ENCODE measurements around the gene R3HDM4.

R3HDM4 gene

DNA sequence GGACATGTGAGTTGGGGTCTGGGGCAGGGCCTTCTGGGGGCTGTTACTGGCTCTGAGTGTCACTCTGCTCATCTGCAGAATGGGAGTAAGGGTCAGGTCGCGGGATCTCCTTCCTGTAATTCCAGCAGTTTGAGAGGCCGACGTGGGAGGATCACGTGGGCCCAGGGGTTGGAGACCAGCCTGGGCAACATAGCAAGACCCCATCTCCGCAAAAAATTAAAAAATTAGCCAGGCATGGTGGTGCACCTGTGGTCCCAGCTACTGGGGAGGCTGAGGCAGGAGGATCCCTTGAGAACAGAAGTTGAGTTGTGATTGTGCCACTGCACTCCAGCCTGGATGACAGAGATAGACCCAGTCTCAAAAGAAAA lies 16.9 kb upstream of the R3HDM4 start:
- DNase-seq, result no peak

DNA sequence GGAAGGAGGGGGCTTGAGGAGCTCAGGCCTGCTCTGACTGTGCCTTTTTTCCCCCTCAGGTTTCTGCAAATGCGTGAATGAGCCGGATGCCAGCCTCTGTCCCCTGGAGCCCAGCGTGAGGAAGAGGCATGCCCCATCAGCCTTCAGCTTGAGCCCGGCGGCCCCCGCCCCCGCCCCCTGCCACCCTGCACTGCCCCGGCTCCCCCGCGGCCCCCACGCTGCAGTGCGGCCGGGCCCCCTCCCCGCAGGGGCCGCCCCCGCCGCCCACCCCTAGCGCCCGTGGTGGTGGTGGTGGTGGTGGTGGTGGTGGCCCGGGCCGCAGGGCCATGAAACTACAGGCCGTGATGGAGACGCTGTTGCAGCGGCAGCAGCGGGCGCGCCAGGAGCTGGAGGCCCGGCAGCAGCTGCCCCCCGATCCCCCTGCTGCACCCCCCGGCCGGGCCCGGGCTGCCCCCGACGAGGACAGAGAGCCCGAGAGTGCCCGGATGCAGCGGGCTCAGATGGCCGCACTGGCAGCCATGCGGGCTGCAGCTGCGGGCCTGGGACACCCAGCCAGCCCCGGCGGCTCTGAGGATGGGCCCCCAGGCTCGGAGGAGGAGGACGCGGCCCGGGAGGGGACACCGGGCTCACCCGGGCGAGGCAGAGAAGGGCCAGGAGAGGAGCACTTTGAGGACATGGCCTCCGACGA lies 16.3 kb upstream of the R3HDM4 start:
- no peak for DNase-seq

DNA sequence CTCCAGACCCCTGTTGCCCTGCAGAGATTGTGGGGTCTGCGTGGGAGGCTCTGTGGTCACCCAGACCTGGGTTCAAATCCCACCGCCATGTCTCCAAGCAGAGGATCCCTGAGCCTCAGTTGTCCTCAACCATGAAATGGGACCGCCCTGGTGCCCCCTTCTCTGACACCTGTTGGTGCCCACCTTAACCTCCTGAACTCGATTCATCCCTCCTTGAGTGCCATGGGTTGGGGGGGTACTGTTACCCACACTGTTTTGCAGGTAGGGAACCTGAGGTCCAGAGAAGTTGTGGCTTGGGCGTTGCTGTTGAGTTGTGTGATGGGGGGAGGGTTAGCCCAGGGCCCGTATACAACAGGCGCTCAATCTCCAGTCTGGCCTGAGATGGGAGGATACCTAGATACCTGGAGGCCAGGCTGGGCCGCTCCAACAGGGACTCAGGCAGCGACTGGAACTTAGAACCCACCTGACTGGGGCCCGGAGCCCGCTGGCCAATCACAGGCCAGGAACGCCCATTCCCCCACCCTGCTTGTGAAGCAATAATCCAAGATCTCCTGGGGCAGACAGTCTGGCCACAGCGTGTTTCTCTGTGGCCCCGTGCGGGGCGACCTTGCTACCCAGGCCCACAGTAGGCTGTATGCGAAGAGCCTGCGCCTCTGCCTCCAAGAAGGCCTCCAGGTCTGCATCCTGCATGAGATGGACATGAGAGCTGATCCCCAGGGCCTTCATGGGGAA lies 15.6 kb upstream of the R3HDM4 start:
- DNase-seq, result no peak

DNA sequence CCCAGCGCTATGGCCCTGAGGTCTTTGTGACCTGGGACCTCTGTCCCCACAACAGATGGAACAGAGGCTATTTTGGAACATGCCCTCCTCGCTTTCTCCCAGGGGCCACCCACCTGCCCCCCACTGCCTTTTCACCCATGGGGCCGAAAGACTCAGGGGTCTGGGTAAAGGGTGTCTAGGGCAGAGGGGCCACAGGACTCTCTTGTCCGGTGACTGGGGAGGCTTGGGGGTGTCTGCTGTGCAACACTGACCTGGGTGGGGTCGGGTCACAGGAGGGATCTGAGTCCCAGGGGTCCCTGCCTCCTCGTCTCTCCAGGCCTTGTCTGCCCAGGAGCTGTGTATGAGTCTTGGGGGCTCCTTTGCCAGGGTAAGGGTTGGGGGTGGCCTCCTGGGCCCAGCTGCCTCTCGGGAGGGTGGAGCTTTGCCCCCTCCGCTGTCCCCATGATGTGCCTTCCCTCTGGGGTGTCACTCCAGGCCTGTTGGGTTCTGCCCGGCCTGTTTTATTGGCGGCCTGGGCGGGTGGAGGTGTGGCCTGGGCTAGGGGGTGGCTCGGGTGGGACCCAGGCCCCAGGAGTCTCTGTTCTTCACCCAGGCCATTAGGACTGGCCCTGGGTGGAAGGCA lies 14.9 kb upstream of the R3HDM4 start:
- DNase-seq, result no peak

- no peak for DNase-seq
Measured at GRCh38 chr19:927351-927779, 14.3 kb upstream of the R3HDM4 start.

- DNase-seq, result no peak
Measured at GRCh38 chr19:926589-927350, 13.8 kb upstream of the R3HDM4 start.

DNA sequence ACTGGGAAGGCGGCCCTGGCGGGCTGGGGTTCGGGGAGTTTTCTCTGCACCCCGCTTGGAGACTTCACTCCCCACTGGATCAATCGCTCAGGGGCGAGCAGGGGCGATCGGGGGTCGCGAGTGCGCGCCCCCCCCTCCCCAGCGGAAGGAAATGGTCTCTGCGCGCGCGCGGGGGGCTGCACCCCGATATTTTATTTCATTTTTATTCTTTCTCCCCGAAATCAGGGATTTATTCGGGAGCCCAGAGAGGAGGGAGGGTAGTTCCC lies 13.2 kb upstream of the R3HDM4 start:
- no peak for DNase-seq

- DNase-seq, result peak; percentile 82
Measured at GRCh38 chr19:925526-926322, 12.7 kb upstream of the R3HDM4 start, which contains the start of gene ARID3A. Gene ARID3A (plus strand): TSS chr19:926035. CDS start chr19:929529, 3,494 bp downstream.

GRCh38 chr19:925087-925525 lies 12.1 kb upstream of the R3HDM4 start:
- no peak for DNase-seq

- no peak for DNase-seq
Measured at GRCh38 chr19:924553-925086, 11.6 kb upstream of the R3HDM4 start.

GRCh38 chr19:920051-920864 lies 7.2 kb upstream of the R3HDM4 start:
- DNase-seq, result peak; percentile 78

DNA sequence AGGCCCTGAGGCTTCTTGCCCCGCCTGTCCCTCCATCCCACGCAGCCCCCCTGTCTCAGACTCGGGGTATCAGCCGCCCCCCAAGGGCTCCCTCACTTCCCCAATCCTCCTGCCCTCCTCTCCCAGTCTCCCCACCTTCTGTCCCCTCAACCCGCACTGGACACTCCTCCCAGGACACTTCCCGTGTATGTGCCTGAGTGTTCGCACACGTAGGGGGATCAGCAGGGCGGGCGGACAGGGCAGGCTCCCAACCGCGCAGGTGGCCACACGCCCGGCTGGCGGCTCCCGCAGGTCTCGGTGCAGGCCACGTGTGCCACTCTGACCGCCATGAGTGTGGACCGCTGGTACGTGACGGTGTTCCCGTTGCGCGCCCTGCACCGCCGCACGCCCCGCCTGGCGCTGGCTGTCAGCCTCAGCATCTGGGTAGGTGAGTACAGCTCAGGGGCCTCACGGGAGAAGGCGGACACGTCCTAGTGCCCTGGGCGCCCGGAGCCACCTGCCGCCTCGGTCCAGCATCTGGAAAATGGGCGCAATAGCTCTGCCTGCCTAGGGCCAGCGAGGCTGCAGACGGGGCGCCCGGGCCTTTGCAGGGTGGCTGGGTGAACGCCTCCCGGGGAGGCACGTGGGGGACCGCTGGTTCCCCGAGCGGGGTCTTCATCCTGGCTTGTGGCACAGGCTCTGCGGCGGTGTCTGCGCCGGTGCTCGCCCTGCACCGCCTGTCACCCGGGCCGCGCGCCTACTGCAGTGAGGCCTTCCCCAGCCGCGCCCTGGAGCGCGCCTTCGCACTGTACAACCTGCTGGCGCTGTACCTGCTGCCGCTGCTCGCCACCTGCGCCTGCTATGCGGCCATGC lies 6.4 kb upstream of the R3HDM4 start:
- DNase-seq, result no peak

DNA sequence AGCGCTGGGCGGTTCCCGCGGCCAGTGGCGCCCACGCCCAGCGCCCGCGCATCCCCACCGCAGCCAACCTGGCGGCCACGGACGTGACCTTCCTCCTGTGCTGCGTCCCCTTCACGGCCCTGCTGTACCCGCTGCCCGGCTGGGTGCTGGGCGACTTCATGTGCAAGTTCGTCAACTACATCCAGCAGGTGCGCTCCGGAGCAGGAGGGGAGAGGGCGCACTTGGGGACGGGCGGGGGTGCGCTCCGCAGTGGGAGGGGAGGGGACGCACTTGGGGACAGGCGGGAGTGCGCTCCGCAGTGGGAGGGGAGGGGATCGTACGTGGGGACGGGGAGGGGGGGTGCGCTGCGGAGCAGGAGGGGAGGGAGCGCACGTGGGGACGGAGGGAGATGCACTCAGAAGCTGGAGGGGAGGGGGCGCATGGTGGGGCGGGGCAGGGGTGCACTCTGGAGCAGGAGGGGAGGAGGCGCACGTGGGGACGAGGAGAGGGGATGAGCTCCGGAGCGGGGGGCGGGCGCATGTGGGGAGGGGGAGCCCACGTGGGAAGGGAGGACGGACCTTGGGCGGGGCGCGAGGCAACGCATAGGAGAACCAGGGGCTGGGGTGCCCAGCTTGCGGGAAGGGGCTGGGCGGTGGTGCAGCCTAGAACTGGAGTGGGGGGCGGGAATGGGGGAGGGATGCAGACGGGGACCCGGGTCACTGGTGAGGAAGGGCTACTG lies 5.6 kb upstream of the R3HDM4 start:
- no peak for DNase-seq

DNA sequence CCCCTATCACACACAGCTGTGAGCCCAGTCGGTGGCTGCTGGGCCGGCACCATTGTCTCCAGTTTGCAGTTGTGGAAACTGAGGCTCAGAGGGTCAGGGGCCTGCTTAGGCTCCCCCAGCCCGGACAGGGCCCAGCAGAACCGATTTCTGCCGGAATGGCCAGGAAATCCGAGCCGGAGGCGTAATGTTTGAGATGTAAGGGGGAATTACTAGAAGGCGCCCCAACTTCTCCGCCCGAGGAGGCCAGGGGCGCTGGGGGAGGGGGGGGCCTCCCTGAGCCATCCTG lies 5.1 kb upstream of the R3HDM4 start:
- no peak for DNase-seq

- peak; percentile 65 for DNase-seq
Measured at GRCh38 chr19:917323-918151, 4.5 kb upstream of the R3HDM4 start, which contains the start of gene KISS1R. Gene KISS1R (plus strand): TSS chr19:917333. CDS start chr19:917503, 170 bp downstream.

GRCh38 chr19:916645-917322 lies 3.8 kb upstream of the R3HDM4 start:
- no peak for DNase-seq

DNA sequence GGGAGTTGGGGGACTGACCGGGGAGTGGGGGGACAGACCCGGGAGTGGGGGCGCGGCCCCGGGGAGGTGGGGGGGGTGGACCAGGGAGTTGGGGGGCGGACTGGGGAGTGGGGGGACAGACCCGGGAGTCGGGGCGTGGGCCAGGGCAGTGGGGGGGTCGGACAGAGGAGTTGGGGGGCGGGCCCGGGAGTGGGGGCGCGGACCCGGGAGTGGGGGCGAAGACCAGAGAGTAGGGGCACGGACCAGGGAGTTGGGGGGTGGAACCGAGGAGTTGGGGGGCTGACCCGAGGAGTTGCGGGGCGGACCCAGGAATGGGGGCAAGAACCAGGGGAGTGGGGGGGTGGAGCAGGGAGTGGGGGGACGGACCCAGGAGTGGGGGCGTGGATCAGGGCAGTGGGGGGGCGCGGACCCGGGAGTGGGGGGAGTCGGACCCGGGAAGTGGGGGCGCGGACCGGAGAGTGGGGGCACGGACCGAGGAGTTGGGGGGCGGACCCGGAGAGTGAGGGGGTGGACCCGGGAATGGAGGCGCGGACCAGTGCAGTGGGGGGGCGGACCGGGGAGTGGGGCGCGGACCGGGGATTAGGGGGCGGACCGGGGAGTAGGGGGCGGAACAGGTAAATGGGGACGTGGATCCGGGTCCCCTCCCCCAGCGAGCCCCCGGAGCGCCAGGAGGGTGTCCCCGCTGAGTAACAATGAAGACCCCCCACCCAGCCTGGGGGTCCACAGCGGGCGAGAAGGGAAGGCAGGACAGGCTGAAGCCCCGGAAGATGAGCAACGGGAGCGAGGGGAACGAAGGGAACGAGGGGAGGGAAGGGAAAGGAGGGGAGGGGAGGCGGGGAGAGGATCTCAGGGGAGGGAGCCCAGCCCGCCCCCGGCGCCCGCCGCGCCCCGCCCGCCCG lies 589 bp downstream of the R3HDM4 start:
- peak; percentile 59 for DNase-seq
